T-helper 1 cell treated with Interleukin-12 subunit alpha and Interleukin-12 subunit beta and Interleukin-4 antibody, amounts not matched to agents 30 μg/mL and 1 μg/mL, for 36 hours (primary cell): ENCODE data around the gene DRAXIN.

ENCODE experiments used
- H3K27ac Mint-ChIP-seq: one replicate; pipeline ENCODE4 v1.8.0; 2021; ENCODE audit warnings: mild to moderate bottlenecking, mixed read lengths
- H3K27me3 Mint-ChIP-seq: one replicate; pipeline ENCODE4 v1.8.0; 2021; ENCODE audit warnings: low read depth, mixed read lengths
- H3K36me3 Mint-ChIP-seq: one replicate; pipeline ENCODE4 v1.8.0; 2021; ENCODE audit warnings: low read depth, mixed read lengths
- H3K4me1 Mint-ChIP-seq: one replicate; pipeline ENCODE4 v1.8.0; 2021; ENCODE audit warnings: low read depth, mixed read lengths
- H3K4me3 Mint-ChIP-seq: one replicate; pipeline ENCODE4 v1.8.0; 2021; ENCODE audit warnings: mild to moderate bottlenecking, moderate library complexity, mixed read lengths
- H3K9me3 Mint-ChIP-seq: one replicate; pipeline ENCODE4 v1.8.0; 2021; ENCODE audit warnings: mixed read lengths

Gene DRAXIN

DNA sequence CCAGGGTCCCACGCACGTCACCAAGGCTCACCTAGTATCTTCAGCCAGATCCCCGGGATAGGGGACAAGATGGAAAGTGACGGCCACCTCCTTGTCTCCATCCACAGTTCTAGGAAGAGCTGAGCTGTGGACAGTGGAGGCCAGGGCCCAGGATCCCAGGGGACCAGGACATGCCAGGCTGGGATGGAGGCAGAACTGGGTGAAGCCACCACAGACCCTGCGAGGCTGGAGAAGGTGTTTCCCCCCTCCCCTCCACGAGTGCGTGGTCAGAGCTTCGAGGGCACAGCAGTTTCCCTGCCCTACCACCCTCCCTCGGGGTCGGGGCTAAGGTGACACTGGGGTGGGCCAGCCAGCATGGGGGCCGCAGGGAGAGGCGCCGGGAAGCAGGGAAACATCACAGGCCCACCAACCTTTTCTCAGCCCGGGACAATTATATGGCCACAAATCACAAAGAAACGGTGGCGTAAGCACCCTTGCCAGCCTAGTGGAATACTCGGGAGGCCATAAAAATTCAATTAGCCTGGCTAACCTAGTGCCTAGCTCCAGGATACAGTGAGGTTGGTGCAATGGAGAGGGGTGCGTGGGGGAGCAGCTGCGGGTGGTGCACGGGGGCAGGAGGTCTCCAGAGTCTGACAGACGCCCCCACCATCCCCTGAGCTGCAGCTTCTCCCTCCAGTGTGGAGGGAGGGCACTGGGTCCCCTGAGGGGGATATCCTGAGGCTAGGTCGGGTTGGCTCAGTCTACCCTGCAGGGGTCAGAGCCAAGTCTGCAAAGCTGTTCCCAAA lies 13.4 kb downstream of the DRAXIN start:
- Mint-ChIP-seq H3K36me3 (no peaks in the 10 kb centered on the region), H3K9me3 (no peaks in the 10 kb centered on the region), H3K4me1 (no peaks in the 10 kb centered on the region), H3K27ac (no peak overlapping the region), H3K4me3 (no peak overlapping the region), H3K27me3 (peaks cover 3% of the 10 kb centered on the region)

GRCh38 chr1:11705596-11705995 lies 14.1 kb downstream of the DRAXIN start:
- Mint-ChIP-seq H3K4me1 (no peaks in the 10 kb centered on the region), H3K36me3 (no peaks in the 10 kb centered on the region), H3K9me3 (no peaks in the 10 kb centered on the region), H3K27me3 (peaks cover 3% of the 10 kb centered on the region), H3K27ac (no peak overlapping the region), H3K4me3 (no peak overlapping the region)

DNA sequence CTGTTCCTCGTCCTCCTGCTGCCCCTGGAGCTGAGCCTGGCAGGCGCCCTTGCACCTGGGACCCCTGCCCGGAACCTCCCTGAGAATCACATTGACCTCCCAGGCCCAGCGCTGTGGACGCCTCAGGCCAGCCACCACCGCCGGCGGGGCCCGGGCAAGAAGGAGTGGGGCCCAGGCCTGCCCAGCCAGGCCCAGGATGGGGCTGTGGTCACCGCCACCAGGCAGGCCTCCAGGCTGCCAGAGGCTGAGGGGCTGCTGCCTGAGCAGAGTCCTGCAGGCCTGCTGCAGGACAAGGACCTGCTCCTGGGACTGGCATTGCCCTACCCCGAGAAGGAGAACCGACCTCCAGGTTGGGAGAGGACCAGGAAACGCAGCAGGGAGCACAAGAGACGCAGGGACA lies 14.8 kb downstream of the DRAXIN start:
- Mint-ChIP-seq H3K27ac (no peak overlapping the region), H3K36me3 (no peaks in the 10 kb centered on the region), H3K4me3 (no peak overlapping the region), H3K27me3 (peaks cover 3% of the 10 kb centered on the region), H3K9me3 (no peaks in the 10 kb centered on the region), H3K4me1 (no peaks in the 10 kb centered on the region)

DNA sequence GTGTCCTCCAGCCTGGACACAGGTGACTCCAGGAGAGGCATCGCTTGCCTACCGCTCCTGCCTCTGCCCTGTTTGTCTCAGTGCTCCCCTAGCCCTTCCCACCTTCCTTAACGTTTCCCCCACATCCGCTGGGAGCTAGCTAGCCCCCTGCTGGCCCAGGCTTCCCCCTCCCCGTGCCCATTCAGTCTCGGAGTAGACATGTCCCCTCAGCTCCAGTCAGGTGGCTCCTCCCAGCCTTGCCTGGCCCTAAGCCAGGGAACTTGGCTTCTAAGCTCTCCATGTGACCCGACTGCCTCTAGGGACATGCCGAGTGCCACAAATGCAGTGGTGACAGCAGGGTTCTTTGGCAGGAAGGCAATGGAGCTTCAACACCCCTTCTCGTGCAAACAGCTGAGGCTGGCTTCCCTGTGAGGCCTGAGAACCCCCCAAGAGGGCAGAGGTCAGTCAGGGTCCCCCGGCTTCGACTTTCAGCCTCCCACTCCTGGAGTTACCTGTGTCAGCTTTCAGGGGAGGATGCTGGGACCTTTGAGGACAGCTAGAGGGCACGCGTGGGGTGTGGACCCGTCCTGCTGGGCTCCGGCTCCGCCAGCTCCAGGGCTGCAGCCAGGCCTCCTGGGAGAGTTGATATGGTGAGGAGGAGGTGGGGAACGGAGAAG lies 16.2 kb downstream of the DRAXIN start:
- Mint-ChIP-seq H3K27ac (no peak overlapping the region), H3K9me3 (no peaks in the 10 kb centered on the region), H3K36me3 (no peaks in the 10 kb centered on the region), H3K4me3 (no peak overlapping the region), H3K4me1 (no peaks in the 10 kb centered on the region), H3K27me3 (peaks cover 3% of the 10 kb centered on the region)

DNA sequence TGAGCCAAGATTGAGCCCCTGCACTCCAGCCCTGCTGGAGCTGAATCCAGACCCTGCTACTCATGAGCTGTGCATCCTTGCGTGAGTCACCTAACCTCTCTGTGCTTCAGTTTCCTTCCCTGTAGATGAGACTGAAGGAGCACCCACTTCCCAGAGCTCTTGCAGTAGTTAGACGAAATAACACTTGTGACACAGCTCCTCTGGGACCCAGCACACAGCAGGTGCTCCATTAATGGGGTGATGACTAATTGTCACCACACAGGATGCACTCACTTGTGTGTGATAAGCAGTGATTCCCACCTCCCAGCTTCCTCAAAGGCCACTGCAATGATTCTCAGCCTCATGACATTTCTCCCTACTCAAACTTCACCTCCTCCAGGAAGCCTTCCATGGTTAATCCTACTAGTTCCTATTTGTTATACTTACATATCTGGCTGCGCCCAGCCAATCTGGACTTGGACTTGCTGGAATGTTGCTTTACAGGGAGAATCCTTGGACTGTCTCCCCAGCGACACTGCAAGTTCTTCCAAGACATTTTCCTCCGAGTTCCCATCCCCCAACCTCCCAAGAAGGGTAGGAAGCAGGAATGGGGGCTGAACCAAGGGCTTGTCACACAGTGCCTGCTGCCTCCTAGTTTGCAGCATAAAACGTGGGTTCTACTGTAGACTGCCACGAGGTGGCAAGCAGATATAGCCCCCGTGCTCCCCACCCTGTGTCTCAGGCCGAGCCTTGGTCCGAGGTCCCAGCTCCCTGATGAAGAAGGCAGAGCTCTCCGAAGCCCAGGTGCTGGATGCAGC lies 17.2 kb downstream of the DRAXIN start:
- no peaks in the 10 kb centered on the region for H3K36me3 Mint-ChIP-seq
- H3K4me1 Mint-ChIP-seq = no peaks in the 10 kb centered on the region
- H3K9me3 Mint-ChIP-seq = no peaks in the 10 kb centered on the region
- H3K27ac Mint-ChIP-seq = no peak overlapping the region
- H3K27me3 Mint-ChIP-seq = no peaks in the 10 kb centered on the region
- H3K4me3 Mint-ChIP-seq = no peak overlapping the region

DNA sequence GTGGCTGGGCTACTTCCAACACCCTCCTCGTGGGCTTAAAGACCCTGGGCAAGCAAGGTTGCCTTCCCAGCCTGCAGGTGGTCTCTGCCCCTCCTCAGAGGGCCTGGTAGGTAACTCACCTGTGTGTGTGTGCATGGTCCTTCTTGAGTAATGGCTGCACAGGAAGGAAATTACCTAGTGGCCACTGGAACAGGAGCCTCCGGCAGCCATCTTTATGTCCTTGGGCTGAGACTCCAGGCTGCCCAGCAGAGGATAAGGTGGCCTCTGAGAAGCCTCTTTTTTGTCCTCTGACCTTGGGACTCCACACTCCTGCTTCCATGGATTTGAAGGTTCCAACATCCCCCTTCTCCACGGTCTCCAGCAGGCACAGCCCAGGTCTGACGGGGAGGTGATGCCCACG lies 20.0 kb downstream of the DRAXIN start:
- Mint-ChIP-seq H3K9me3 (no peaks in the 10 kb centered on the region), H3K27me3 (peaks cover 5% of the 10 kb centered on the region), H3K4me3 (no peak overlapping the region), H3K4me1 (no peaks in the 10 kb centered on the region), H3K36me3 (no peaks in the 10 kb centered on the region), H3K27ac (no peak overlapping the region)

GRCh38 chr1:11712285-11712684 lies 20.8 kb downstream of the DRAXIN start:
- H3K36me3 Mint-ChIP-seq = no peaks in the 10 kb centered on the region
- peaks cover 5% of the 10 kb centered on the region for H3K27me3 Mint-ChIP-seq
- H3K4me3 Mint-ChIP-seq = no peak overlapping the region
- no peaks in the 10 kb centered on the region for H3K4me1 Mint-ChIP-seq
- H3K27ac Mint-ChIP-seq = no peak overlapping the region
- H3K9me3 Mint-ChIP-seq = no peaks in the 10 kb centered on the region

DNA sequence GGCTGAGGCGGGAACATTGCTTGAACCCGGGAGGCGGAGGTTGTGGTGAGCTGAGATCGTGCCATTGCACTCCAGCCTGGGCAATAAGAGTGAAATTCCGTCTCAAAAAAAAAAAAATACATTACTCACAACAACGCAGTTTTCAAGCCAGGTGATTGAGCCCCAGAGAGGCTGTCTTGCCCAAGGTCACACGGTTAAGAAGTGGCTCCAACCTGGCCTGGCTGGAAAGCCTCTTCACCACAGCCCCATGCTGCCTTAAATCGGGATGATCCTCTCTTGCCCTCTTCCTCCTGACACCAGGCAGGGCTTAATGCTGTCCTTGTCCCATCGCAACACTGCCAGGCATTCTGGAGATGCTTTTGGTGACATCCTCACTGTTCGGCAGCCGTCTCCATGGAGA lies 21.6 kb downstream of the DRAXIN start:
- H3K27ac Mint-ChIP-seq = no peak overlapping the region

DNA sequence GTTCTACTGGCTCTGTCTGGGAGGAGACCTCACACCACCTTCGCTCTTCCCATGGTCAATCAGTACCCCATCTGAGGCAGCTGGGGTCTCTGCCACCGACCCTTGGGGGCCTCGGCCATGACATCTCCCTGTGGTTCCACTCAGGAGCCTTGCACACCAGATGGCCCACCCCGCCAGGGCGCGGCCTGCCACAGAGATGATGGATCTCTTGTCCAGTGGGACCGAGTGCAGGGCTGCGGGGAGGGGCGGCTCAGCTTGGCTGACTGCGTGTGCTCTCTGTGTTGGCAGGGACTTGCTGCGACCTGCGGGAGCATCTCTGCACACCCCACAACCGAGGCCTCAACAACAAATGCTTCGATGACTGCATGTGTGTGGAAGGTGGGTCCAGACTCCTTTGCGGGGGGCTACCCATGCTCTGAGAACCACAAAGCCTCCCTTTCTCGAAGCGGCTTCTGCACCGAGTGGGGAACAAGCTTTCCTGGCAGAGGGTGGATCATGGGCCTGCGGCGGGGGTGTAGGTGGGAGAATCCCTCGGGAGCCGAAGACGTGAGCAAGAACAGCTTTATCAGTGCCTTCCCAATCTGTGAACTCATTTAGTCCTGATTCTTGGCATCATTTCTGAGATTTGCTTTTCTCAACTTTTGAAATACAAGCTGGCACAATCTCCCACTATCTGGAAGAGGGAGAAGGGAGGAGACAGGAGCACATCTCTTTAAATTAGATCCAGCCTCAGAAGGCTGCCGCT lies 23.5 kb downstream of the DRAXIN start:
- H3K4me3 Mint-ChIP-seq = no peak overlapping the region
- H3K36me3 Mint-ChIP-seq = no peaks in the 10 kb centered on the region
- peaks cover 9% of the 10 kb centered on the region for H3K4me1 Mint-ChIP-seq
- no peaks in the 10 kb centered on the region for H3K9me3 Mint-ChIP-seq
- no peak overlapping the region for H3K27ac Mint-ChIP-seq
- H3K27me3 Mint-ChIP-seq = peaks cover 5% of the 10 kb centered on the region

More for the DNA sequence above, 21.6 kb downstream of the DRAXIN start:
- no peaks in the 10 kb centered on the region for H3K36me3 Mint-ChIP-seq
- H3K4me3 Mint-ChIP-seq = no peak overlapping the region
- H3K9me3 Mint-ChIP-seq = no peaks in the 10 kb centered on the region
- H3K27me3 Mint-ChIP-seq = peaks cover 5% of the 10 kb centered on the region
- H3K4me1 Mint-ChIP-seq = no peaks in the 10 kb centered on the region

DNA sequence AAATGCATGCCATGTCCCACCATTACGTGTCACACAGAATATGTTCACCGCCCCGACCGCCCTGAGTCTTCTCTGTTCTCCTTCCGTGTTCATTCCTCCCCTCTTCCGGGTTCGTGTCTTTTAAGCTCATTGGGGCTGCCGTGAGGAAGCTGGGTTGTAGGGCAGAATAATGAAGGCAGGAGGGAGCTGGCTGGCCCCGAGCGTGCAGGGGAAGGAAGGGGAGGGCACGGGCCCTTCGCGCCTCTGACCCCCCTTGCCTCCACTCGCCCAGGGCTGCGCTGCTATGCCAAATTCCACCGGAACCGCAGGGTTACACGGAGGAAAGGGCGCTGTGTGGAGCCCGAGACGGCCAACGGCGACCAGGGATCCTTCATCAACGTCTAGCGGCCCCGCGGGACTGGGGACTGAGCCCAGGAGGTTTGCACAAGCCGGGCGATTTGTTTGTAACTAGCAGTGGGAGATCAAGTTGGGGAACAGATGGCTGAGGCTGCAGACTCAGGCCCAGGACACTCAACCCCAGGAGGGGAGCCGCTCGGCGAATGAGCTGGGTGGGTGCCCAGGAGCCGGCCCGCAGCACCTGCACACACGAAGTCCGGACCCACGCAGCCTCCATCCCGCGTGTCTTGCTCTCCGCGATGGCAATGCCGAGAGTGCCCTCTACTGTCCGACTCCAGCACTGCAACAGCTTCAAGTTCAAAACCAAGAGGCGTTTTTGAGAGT lies 28.0 kb downstream of the DRAXIN start:
- H3K27ac Mint-ChIP-seq = peak overlapping the region; percentile 82
- H3K36me3 Mint-ChIP-seq = peaks cover 2% of the 10 kb centered on the region
- peak overlapping the region; percentile 75 for H3K4me3 Mint-ChIP-seq
- no peaks in the 10 kb centered on the region for H3K9me3 Mint-ChIP-seq
- peaks cover 9% of the 10 kb centered on the region for H3K4me1 Mint-ChIP-seq
- peaks cover 12% of the 10 kb centered on the region for H3K27me3 Mint-ChIP-seq

- Mint-ChIP-seq H3K27ac (no peak overlapping the region), H3K9me3 (no peaks in the 10 kb centered on the region), H3K4me3 (peak overlapping the region; percentile 75), H3K36me3 (peaks cover 2% of the 10 kb centered on the region), H3K4me1 (peaks cover 9% of the 10 kb centered on the region), H3K27me3 (peaks cover 12% of the 10 kb centered on the region)
Observed at GRCh38 chr1:11720033-11720376, 28.5 kb downstream of the DRAXIN start.

DNA sequence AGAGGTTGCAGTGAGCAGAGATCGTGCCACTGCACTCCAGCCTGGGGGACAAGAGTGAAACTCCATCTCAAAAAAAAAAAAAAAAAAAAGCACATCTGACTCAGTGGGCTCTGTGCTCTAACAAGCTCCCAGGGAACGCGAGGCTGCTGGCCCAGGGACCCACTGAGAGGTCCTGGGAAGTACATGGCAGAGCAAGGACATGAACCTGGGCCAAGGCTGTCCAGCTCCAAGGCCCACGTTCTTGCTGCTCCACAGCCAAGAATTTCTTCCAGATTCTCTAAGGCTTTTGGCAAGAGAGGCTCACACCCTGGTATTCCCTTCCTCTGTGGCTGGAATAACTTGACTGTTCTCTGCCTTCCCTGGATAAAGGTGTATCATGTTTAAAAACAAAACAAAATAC lies 29.0 kb downstream of the DRAXIN start:
- Mint-ChIP-seq H3K4me3 (no peak overlapping the region), H3K27me3 (peaks cover 12% of the 10 kb centered on the region), H3K27ac (no peak overlapping the region), H3K36me3 (peaks cover 2% of the 10 kb centered on the region), H3K9me3 (no peaks in the 10 kb centered on the region), H3K4me1 (peaks cover 10% of the 10 kb centered on the region)

DNA sequence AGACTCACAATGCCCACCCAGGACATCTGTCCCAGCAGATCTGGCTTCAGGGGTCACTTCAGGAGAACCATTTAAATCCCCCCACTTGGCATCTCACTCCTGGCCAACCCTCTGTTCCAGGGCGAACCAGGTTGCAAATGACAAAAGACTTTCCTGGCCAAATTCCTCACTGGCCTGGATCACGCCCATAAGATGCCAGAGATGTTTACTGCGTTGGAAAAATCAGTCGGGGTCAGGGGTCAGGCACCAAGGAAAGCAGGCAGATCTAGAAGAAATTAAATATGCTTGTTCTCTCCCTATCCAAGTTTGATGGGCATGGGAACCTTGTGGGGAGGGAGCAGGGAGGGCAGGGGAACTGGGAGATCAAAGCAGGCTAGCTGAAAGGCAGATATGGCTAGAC lies 29.8 kb downstream of the DRAXIN start:
- Mint-ChIP-seq H3K27me3 (peaks cover 8% of the 10 kb centered on the region), H3K36me3 (peaks cover 2% of the 10 kb centered on the region), H3K9me3 (no peaks in the 10 kb centered on the region), H3K27ac (no peak overlapping the region), H3K4me3 (no peak overlapping the region), H3K4me1 (peaks cover 11% of the 10 kb centered on the region)

GRCh38 chr1:11722538-11722937 lies 31.0 kb downstream of the DRAXIN start:
- Mint-ChIP-seq H3K4me1 (peaks cover 11% of the 10 kb centered on the region), H3K9me3 (no peaks in the 10 kb centered on the region), H3K27ac (no peak overlapping the region), H3K27me3 (peaks cover 8% of the 10 kb centered on the region), H3K36me3 (peaks cover 2% of the 10 kb centered on the region), H3K4me3 (no peak overlapping the region)
